Measurements from ENCODE around the gene EXOSC7. TPM values are rescaled to one million over a fixed set of nuclear protein-coding genes. Genes with fewer than 3 reads are reported as not detected.
"Not testable (repeated sequence)": the region's sequence is repeated elsewhere in the genome, so short reads cannot be mapped to it uniquely, and the experiment has no call there.

Gene EXOSC7
- total RNA-seq, 1 donor from 2014 or later = 54.6 TPM

GRCh38 chr3:44962621-44963393 lies 13.2 kb upstream of the EXOSC7 start:
- intact Hi-C loops (cut with micrococcal nuclease) = loop anchor here (10.0 kb wide), 1 partner anchor 338 kb away; the partner anchor contains the start of gene ZNF197

- intact Hi-C loops (cut with micrococcal nuclease) = loop anchor here (10.0 kb wide), 1 partner anchor 339 kb away; the partner anchor contains the start of gene ZNF197
Measured at GRCh38 chr3:44963571-44964325, 12.3 kb upstream of the EXOSC7 start.

- intact Hi-C loops (cut with micrococcal nuclease) = loop anchor here (10.0 kb wide), 1 partner anchor 340 kb away; the partner anchor contains the start of gene ZNF197
Measured at GRCh38 chr3:44965165-44965564, 10.9 kb upstream of the EXOSC7 start.

- intact Hi-C loops (cut with micrococcal nuclease) = loop anchor here (10.0 kb wide), 1 partner anchor 342 kb away; the partner anchor contains the start of gene ZNF197
Measured at GRCh38 chr3:44966795-44967278, 9.2 kb upstream of the EXOSC7 start.

- intact Hi-C loops (cut with micrococcal nuclease) = loop anchor here (10.0 kb wide), 1 partner anchor 344 kb away; the partner anchor contains the start of gene ZNF197
Measured at GRCh38 chr3:44968447-44968858, 7.6 kb upstream of the EXOSC7 start.

GRCh38 chr3:44969154-44969827 lies 6.8 kb upstream of the EXOSC7 start:
- intact Hi-C loops (cut with micrococcal nuclease) = loop anchor here (10.0 kb wide), 1 partner anchor 344 kb away; the partner anchor contains the start of gene ZNF197

GRCh38 chr3:44969828-44970179 lies 6.2 kb upstream of the EXOSC7 start:
- intact Hi-C loops (cut with micrococcal nuclease) = loop anchor here (10.0 kb wide), 2 partner anchors 345 to 455 kb away; partner anchors contain the start of gene ZNF197

- intact Hi-C loops (cut with micrococcal nuclease) = loop anchor here (10.0 kb wide), 1 partner anchor 456 kb away; no protein-coding TSS in a partner anchor
Measured at GRCh38 chr3:44970926-44971490, 5.0 kb upstream of the EXOSC7 start.

GRCh38 chr3:44974416-44974815 lies 1.6 kb upstream of the EXOSC7 start:
- intact Hi-C loops (cut with micrococcal nuclease) = loop anchor here (10.0 kb wide), 1 partner anchor 460 kb away; no protein-coding TSS in a partner anchor

- intact Hi-C loops (cut with micrococcal nuclease) = no loop called here
Measured at GRCh38 chr3:44981220-44981619, 5.2 kb downstream of the EXOSC7 start.

- intact Hi-C loops (cut with micrococcal nuclease) = no loop called here
Measured at GRCh38 chr3:44981751-44982150, 5.7 kb downstream of the EXOSC7 start.

- intact Hi-C loops (cut with micrococcal nuclease) = no loop called here
Measured at GRCh38 chr3:44982817-44983216, 6.8 kb downstream of the EXOSC7 start.

GRCh38 chr3:44983484-44983941 lies 7.5 kb downstream of the EXOSC7 start:
- intact Hi-C loops (cut with micrococcal nuclease) = no loop called here

- intact Hi-C loops (cut with micrococcal nuclease) = no loop called here
Measured at GRCh38 chr3:44984335-44984734, 8.3 kb downstream of the EXOSC7 start.

GRCh38 chr3:44986330-44986729 lies 10.3 kb downstream of the EXOSC7 start:
- intact Hi-C loops (cut with micrococcal nuclease) = not testable (repeated sequence)

GRCh38 chr3:44987332-44987731 lies 11.3 kb downstream of the EXOSC7 start:
- intact Hi-C loops (cut with micrococcal nuclease) = no loop called here

- intact Hi-C loops (cut with micrococcal nuclease) = no loop called here
Measured at GRCh38 chr3:44988073-44988472, 12.0 kb downstream of the EXOSC7 start.

- intact Hi-C loops (cut with micrococcal nuclease) = no loop called here
Measured at GRCh38 chr3:44989141-44989540, 13.1 kb downstream of the EXOSC7 start.

- intact Hi-C loops (cut with micrococcal nuclease) = no loop called here
Measured at GRCh38 chr3:44989636-44990373, 13.8 kb downstream of the EXOSC7 start.

GRCh38 chr3:44991326-44991725 lies 15.3 kb downstream of the EXOSC7 start:
- intact Hi-C loops (cut with micrococcal nuclease) = no loop called here
